GM18519 (cell line): ENCODE data around the gene DBT.
"Not testable (repeated sequence)": the region's sequence is repeated elsewhere in the genome, so short reads cannot be mapped to it uniquely, and the experiment has no call there.

ENCODE experiments used
- ATAC-seq: cut with Tn5 transposase; IDR thresholded peaks from one replicate; pipeline ENCODE4 v1.9.1; 2021; ENCODE audit warnings: mild to moderate bottlenecking, moderate library complexity; ENCODE audit not compliant: unreplicated experiment, low FRiP score

DBT gene

DNA sequence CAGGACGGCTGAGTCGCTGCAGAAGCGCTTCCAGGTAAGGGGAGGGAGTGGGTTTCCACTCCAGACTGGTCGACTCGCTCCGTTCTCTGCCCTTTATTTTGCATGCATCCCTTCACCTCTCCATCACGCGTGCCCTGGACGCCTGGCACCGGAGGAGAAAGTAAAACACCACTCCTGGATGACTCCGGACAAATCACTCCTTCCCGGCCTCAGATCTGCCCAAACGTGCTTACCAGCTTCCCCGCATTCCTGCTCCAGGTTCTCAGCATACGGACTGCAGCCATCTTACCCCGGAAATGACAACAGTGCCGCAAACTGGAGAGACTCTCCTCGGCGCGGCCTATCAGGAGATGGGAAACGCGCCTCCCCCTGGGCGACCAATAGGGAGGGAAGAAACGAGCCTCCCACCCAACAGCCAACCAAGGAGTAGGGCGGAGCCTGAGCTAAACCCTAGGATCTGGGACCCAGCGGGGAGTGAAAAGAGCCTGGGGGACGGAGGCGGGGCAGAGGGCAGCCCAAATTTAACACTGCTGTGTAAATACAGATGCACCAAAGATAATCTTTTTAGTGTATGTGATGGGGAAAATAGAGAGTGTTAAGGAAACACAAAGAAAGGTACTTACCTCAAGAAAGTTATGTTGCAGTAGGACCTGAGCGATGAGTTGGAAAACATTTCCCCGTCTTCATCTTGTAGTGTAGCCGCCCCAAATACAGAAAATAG lies at the start of gene DBT:
Gene DBT (minus strand): TSS at position 298 of the 721 bp plus-strand sequence. CDS start 14 bp downstream, at position 284.
- ATAC-seq = peak; percentile 100

DNA sequence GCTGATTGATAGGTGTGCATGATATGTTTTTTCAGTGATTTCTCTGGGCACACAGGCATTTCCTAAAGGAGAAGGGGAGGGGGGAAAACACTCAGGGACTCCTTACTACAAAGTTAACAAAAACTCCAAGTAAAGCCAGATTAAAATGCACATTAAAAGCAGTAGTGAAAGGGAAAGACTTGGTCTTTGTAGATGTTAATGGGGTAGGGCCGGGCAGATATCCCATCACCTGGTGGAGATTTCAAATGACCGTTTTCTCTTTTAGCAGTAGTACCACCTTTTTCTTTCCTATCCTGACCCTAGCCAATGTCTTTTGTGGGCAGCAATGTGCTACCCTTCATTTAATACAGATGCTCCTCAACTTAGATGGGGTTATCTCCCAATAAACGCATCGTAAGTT lies 48.9 kb upstream of the DBT start:
- no peak for ATAC-seq

DNA sequence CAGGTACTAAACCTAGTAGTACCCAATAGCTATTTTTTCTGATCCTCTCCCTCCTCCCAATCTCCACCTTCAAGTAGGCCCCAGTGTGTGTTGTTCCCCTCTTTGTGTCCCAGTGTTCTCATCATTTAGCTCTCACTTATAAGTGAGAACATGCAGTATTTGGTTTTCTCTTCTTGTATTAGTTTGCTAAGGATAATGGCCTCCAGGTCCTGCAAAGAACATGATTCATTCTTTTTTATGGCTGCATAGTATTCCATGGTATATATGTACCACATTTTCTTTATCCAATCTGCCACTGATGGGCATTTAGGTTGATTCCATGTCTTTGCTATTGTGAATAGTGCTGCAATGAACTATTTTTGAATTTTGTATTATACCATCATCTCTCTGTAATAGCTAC lies 47.4 kb upstream of the DBT start:
- not testable (repeated sequence) for ATAC-seq

DNA sequence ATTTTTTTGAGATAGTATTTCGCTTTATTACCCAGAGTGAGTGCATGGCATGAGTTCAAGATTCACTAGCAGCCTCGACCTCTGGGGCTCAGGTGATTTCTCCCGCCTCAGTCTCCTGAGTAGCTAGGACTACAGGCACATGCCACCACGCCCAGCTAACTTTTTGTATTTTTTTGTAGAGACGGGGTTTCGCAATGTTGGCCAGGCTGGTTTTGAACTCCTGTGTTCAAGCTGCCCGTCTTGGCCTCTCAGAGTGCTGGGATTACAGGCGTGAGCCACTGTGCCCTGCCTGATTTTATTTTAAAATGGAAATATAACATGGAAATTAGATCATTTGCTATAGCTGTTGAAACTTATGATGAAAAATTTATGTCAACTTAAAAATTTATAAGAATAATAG lies 46.5 kb upstream of the DBT start:
- no peak for ATAC-seq

DNA sequence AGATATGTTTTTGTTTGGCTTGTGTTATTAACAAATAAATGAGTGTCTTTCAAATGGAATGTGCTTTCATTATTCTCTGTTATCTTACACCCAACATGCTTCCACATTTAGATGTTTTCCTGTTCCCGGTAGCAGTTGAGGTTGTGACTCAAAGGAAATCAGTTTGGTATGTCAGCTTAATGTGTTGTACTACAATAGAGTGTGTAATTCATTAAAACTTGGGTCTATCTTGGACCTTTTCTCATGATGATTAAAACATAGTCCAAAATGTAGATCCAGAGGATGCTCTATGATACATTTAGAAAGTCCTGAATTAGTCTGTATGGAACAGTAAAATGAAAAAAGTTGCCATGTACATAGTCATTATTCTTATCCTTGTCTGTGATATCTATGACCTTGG lies 43.1 kb upstream of the DBT start:
- no peak for ATAC-seq

DNA sequence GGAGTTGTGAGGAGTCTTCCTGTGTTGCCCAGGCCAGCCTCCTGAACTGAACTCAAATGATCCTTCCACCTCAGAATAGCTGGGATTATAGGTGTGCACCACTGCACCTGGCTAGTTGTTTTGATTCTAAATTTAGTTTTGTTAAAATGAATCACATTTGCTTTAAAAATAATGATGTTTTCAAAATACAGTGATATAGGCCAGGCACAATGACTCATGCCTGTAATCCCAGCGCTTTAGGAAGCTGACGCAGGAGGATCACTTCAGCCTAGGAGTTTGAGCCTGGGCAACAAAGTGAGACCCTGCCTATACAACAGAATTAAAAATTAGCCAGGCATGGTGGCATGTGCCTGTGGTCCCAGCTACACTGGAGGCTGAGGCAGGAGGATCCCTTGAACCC lies 40.7 kb upstream of the DBT start:
- ATAC-seq = no peak

DNA sequence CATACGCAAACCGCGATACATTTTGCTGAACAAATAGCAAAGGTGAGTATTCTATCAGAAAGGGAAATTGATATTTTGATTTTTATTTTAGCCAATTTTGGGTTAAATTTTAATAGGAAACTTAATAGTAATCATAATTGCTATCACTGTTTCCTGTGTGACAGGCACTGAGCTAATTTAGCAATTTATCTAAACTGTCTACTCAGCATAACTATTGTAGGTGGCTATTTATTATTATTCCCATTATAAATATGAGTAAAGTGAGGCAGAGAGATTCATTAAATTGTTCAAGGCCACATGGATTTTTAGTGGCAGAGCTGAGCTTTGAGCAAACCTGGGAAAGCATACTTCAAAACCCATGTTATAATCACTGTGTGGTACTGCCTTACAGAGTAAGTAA lies 37.5 kb upstream of the DBT start:
- no peak for ATAC-seq

DNA sequence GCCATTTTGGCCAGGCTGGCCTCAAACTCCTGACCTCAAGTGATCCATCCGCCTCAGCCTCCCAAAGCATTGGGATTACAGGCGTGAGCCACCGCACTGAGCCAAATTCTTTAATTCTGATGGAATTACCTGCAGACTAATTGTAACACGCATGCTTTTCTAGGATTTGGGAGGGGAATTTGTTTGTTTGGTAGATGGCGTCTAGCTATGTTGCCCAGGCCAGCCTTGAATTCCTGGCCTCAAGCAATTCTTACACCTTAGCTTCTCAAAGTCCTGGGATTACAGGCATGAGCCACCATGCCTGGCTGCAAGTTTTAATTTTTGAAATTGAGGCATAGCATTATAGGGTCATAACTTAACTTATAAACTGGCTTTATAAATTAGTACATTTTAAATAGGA lies 35.0 kb upstream of the DBT start:
- no peak for ATAC-seq

DNA sequence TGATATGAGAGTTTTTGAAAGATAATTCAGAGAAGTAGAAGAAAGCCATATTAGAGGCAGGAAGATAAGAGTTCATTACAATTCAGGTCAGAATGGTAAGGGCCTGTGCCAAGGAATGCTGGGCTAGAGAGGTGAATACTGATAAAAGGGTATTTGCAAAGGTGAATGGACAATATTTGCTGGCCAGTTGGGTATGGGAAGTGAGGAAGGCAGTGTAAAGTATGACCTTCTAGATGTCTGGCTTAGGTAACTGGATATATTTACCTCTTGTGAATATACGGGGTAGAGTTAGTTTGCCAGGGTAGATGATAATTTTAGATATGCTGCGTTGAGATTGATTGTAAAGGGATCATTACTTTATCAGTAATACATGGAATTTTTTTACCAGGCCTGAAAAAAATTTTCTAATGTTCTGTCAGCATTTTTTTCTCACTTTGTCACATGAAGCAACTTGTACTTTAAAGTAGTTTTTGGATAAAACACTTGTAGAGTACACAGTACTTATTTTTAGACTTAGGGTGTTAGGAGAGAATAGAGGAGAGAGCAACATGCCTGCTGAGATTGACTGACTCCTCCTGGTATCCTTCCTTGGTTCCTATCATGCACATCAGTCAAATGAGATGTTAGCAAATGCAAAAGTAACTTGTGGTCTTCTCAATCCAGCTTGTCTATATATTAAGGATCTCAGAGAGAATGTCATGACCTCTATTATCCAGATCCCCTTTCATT lies 30.5 kb upstream of the DBT start:
- ATAC-seq = no peak

DNA sequence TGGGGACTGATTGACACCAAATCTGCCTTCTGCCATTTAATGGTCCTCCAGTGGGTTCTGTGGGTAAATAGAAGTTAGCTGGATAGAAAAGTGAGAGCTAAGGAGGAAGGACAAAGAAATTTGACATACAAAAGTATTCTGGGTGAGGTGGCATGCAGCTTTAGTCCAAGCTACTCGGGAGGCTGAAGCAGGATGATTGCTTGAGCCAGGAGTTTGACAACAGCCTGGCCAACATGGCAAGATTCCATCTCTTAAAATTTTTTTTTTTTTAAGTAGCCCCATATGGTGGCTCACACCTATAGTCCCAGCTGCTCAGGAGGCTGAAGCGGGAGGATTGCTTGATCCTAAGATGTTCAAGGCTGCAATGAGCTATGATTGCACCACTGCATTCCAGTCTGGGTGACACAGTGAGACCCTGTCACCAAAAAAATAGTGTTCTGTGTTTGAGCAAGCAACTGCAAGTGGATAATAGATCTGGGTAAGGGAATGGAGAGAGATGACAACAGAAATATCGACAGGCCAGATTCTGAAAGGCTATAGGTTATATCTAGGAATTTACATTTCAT lies 29.8 kb upstream of the DBT start:
- ATAC-seq = no peak

DNA sequence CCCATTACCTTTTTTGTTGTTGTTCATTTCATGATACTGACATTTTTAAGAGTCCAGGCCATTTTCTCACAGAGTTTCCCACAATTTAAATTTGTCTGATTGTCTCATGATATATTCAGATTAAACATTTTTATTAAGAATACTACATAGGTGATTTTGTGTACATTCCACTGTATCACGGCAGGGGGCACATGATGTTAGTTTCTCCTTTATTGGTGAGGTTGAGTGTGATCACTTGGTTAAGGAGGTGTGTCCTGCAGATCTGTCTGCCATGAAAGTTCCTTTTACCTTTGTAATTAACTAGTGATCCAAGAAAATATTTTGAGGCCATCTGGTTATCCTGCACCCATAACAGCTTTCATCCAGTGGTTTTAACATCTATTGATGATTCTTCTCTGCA lies 28.2 kb upstream of the DBT start:
- no peak for ATAC-seq

DNA sequence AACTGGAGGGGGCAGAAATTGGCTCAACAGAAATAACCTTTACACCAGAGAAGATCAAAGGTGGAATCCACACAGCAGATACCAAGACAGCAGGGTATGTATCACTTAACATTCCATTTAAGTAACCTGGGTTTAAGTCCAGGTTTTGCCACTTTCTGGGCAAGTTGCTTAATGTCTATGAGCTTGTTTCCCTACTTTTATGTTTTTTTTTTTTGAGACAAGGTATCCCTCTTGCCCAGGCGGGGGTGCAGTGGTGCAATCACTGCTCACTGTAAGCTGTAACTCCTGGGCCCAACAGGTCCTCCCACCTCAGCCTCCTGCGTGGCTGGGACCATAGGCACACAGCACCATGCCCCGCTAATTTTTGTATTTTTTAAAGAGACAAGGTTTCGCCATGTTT lies 18.6 kb upstream of the DBT start:
- ATAC-seq = no peak

DNA sequence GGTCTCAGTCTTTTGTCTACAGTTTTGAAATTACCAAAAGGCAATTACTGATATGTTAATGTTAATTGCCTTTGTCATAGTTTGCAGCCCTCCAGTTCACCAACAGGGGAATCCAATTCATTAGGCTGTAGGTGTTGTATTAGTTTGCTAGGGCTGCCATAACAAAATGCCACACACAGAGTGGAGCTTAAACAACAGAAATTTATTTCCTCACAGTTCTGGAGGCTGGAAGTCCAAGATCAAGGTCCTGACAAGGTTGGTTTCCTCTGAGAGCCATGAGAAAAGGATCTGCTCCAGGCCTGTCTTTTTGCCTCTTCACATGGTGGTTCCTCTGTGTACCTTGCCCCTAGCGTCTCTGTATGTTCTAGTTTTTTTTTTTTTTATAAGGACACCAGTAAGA lies 17.6 kb upstream of the DBT start:
- ATAC-seq = no peak

DNA sequence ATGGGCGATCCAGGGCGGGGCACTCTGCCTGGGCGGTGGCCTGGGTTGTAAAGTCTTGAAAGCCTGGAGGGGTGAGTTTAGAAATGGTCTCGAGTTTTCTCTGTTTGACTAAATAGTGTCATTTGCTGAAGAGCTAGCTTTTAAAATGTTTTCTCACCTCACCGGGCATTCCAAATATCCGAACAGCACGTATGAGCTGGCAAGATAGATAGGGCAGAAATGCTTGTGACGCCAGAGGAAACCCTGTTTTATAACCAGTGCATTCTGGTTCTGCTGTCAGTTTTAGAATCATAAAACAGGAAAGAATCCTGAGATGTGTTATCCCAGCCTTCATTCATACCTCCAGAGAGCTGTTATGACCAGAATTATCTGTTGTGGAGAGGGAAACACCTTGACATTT lies 17.1 kb upstream of the DBT start:
- no peak for ATAC-seq

DNA sequence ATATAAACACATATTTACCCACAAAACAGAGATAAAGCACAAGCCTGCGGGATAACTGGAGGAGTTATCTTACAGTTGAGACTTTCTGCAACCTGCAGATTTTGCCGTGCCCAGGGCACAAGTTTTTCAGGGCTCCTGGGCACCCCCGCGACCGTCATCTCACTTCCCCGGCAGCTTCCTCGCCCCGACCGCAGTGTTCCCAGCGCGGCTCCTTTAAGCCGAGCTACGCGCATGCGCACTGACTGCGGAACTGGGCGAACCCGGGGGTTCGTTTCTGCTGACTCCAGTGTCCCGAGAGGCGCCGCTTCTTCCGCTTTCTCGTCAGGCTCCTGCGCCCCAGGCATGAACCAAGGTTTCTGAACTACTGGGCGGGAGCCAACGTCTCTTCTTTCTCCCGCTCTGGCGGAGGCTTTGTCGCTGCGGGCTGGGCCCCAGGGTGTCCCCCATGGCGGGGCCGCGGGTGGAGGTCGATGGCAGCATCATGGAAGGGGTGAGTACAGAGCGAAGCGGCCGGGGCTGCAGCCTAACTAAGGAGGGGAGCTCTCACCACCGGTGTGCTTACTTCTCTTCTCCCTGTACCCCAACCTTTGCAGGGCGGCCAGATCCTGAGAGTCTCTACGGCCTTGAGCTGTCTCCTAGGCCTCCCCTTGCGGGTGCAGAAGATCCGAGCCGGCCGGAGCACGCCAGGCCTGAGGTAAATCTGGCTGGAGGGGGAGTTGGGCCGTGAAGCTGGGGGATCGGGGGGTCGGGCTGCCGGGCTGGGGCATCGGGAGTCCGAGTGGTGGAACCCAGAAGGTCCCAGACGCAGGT lies 16.5 kb upstream of the DBT start, which contains the start of gene RTCA:
Gene RTCA (plus strand): TSS at position 286 of the 810 bp plus-strand sequence. CDS start 160 bp downstream, at position 446.
- peak; percentile 94 for ATAC-seq

DNA sequence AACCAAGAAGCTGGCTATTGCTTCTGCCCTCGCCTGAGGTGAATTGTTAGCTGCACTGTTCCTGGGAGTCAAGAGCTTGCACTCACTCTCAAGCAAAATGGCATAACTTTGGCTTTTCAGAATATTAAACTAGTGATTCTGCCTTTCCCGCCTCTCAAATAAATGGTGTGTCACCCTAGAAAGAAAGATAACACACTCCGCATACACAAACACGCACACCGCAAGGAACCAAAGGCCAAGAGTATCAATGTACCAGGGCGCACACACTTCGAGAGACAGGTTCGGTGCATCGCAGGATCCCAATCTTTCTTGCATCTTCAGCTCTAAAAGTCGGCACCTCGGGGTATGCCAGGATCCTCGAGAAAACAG lies 15.9 kb upstream of the DBT start:
- peak; percentile 16 for ATAC-seq

DNA sequence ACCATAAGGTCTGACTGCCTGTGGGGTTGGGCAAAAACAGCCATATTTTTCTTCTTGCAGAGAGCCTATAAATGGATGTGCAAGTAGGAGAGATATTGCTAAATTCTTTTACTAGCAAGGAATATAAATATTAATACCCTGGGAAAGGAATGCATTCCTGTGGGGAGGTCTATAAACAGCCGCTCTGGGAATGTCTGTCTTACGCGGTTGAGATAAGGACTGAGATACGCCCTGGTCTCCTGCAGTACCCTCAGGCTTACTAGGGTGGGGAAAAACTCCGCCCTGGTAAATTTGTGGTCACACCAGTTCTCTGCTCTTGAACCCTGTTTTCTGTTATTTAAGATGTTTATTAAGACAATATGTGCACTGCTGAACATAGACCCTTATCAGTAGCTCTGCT lies 14.4 kb upstream of the DBT start:
- not testable (repeated sequence) for ATAC-seq

DNA sequence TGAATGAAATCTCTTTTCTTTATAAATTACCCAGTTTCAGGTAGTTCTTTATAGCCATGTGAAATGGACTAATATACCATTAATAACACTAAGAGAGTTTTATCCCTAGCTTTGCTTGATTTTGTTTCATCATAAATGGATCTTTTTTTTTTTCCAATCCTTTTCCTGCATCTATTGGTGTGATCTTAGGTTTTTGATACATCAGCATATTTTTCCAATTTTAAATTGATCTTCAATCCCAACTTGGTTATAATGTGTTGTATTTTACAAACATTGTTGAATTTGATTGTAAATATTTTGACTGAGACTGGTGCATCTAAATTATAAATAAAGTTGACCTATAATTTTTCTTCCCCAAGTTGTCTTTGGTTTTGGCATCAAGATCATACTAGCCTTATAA lies 12.1 kb upstream of the DBT start:
- no peak for ATAC-seq

DNA sequence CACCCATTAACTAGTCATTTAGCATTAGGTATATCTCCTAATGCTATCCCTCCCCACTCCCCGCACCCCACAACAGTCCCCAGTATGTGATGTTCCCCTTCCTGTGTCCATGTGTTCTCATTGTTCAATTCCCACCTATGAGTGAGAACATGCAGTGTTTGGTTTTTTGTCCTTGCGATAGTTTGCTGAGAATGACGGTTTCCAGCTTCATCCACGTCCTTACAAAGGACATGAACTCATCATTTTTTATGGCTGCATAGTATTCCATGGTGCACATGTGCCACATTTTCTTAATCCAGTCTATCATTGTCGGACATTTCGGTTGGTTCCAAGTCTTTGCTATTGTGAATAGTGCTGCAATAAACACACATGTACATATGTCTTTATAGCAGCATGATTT lies 8.8 kb upstream of the DBT start:
- not testable (repeated sequence) for ATAC-seq

DNA sequence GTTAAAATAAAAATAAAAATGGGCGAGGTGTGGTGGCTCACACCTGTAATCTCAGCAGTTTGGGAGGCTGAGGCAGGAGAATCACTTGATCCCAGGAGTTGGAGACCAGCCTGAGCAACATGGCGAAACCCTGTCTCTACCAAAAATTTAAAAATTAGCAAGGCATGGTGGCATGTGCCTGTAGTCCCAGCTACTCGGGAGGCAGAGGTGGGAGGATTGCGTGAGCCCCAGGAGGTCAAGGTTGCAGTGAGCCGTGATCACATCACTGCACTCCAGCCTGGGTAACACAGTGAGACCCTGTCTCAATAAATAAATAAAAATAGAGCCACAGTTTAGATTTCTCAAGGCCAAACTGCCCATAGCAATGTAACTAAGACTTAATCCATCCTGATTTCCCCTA lies 6.6 kb upstream of the DBT start:
- not testable (repeated sequence) for ATAC-seq

DNA sequence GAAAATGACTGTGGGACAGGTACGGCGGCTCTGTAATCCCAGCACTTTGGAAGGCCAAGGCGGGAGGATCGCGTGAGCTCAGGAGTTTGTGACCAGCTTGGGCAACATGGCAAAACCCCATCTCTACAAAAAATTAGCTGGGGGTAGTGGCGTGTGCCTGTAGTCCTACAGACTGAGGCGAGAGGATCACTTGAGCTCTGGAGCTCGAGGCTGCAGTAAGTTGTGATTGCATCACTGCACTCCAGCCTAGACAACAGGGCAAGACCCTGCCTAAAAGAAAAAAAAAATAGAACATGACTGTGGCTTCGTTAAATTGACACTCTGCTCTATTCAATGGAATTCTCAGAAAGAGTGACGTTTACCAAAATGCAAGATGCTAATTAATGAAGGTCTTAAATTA lies 3.9 kb upstream of the DBT start:
- ATAC-seq = no peak
